A549 (cell line): ENCODE results near the gene GPRIN3. TPM values are rescaled to one million over a fixed set of nuclear protein-coding genes. Genes with fewer than 3 reads are reported as not detected.

Experiments
- ATAC-seq, 2 experiments: fragments of 200-7000 bp in 1 of 2; fragments of >200 bp in 1 of 2; cut with Nextera tagmentation in 1 of 2; cut with Tn5 transposase in 1 of 2; 3 replicates each; pipeline versions ENCODE4 v1.8.0 to v1.9.1; 2018 to 2020; ENCODE audit warnings: mild to moderate bottlenecking in 1 of 2, moderate library complexity in 1 of 2
- CTCF ChIA-PET: fragments of 300-600 bp; sonication (Branson Sonifier 250); formaldehyde crosslinking; extraction: SDS; loops from one replicate; lab custom pipeline; 2021; ENCODE audit warnings: antibody characterized with exemption, inconsistent platforms; lab: Yijun Ruan, JAX
- POLR2A ChIA-PET: fragments of 350-600 bp; formaldehyde crosslinking; extraction: SDS; loops from one replicate; lab custom pipeline; 2021; ENCODE audit warnings: antibody characterized with exemption, inconsistent platforms; lab: Yijun Ruan, JAX
- DNase-seq, 2 experiments: peaks; one replicate each; pipeline versions ENCODE4 v3.0.0 to v3.0.0-alpha.2; 2011 to 2016; ENCODE audit warnings: low read depth in 1 of 2, low spot score in 1 of 2
- FAIRE-seq: peaks from 2 replicates; lab custom pipeline; 2011; peaks lifted over from hg19 to GRCh38; lab: Jason Lieb, UNC
- H3K27ac ChIP-seq, 2 experiments: fragments of >200 bp; sonication (Bioruptor Twin); formaldehyde crosslinking; 3 replicates each; pipeline ENCODE4 v1.5.1; 2016 to 2017
- H3K4me1 ChIP-seq: fragments of >200 bp; sonication (Bioruptor Twin); formaldehyde crosslinking; 3 replicates; pipeline ENCODE4 v1.6.1; 2016
- H3K4me2 ChIP-seq: fragments of >200 bp; sonication (Bioruptor Twin); formaldehyde crosslinking; 3 replicates; pipeline ENCODE4 v1.6.1; 2016
- H3K4me3 ChIP-seq: fragments of >200 bp; sonication (Bioruptor Twin); formaldehyde crosslinking; 3 replicates; pipeline ENCODE4 v1.5.1; 2016
- H3K9me3 ChIP-seq: fragments of >200 bp; sonication (Bioruptor Twin); formaldehyde crosslinking; 3 replicates; pipeline ENCODE4 v1.6.1; 2016
- BCL3 ChIP-seq: fragments of >200 bp; sonication (Bioruptor Twin); formaldehyde crosslinking; IDR thresholded peaks from 3 replicates; pipeline ENCODE4 v1.6.1; 2016
- BHLHE40 ChIP-seq: IDR thresholded peaks from 2 replicates; pipeline ENCODE4 v1.6.1; 2012; ENCODE audit warnings: low read depth, low read length, inconsistent platforms
- CBX2 ChIP-seq: fragments of 200-600 bp; sonication (generic); IDR thresholded peaks from 2 replicates; pipeline ENCODE4 v1.6.1; 2016; ENCODE audit warnings: low read depth, mild to moderate bottlenecking, borderline replicate concordance
- CBX8 ChIP-seq: fragments of 200-600 bp; sonication (generic); IDR thresholded peaks from 2 replicates; pipeline ENCODE4 v1.6.1; 2016
- CHD2 ChIP-seq: fragments of 150-350 bp; IDR thresholded peaks from 2 replicates; pipeline ENCODE4 v1.6.1; 2014; ENCODE audit warnings: low read length; ENCODE audit not compliant: partially characterized antibody
- CHD4 ChIP-seq: fragments of 200-600 bp; sonication (generic); IDR thresholded peaks from 2 replicates; pipeline ENCODE4 v1.6.1; 2016; ENCODE audit warnings: antibody characterized with exemption, mild to moderate bottlenecking, borderline replicate concordance
- CTCF ChIP-seq: fragments of >200 bp; sonication (Bioruptor Twin); formaldehyde crosslinking; IDR thresholded peaks from 3 replicates; pipeline ENCODE4 v1.5.1; 2016
- EHF ChIP-seq: fragments of 250-450 bp; sonication (Bioruptor Pico); IDR thresholded peaks from 2 replicates; pipeline ENCODE4 v1.5.0; 2020; ENCODE audit warnings: mild to moderate bottlenecking
- EP300 ChIP-seq, 2 experiments: fragments of >200 bp; sonication (Bioruptor Twin); formaldehyde crosslinking; IDR thresholded peaks; 2 replicates in 1 of 2; 3 replicates in 1 of 2; pipeline ENCODE4 v1.6.1; 2016 to 2017
- ESRRA ChIP-seq: fragments of 150-350 bp; IDR thresholded peaks from 2 replicates; pipeline ENCODE4 v1.6.1; 2014; ENCODE audit warnings: mild to moderate bottlenecking, low read length, borderline replicate concordance
- FOSB ChIP-seq: fragments of 250-450 bp; sonication (Bioruptor Pico); IDR thresholded peaks from 2 replicates; pipeline ENCODE4 v1.5.0; 2020; ENCODE audit warnings: mild to moderate bottlenecking, moderate library complexity
- FOXS1 ChIP-seq: fragments of 250-450 bp; sonication (Bioruptor Pico); IDR thresholded peaks from 2 replicates; pipeline ENCODE4 v1.5.0; 2020; ENCODE audit warnings: mild to moderate bottlenecking, moderate library complexity
- GATA3 ChIP-seq: IDR thresholded peaks from 2 replicates; pipeline ENCODE4 v1.6.1; 2012; ENCODE audit warnings: borderline replicate concordance
- HES2 ChIP-seq: fragments of >200 bp; sonication (Bioruptor Twin); formaldehyde crosslinking; IDR thresholded peaks from 2 replicates; pipeline ENCODE4 v1.6.1; 2016
- HOXA7 ChIP-seq: fragments of 250-450 bp; sonication (Bioruptor Pico); IDR thresholded peaks from 2 replicates; pipeline ENCODE4 v1.5.0; 2020; ENCODE audit warnings: mild to moderate bottlenecking, moderate library complexity
- HOXB13 ChIP-seq: fragments of 250-450 bp; sonication (Bioruptor Pico); IDR thresholded peaks from 2 replicates; pipeline ENCODE4 v1.5.0; 2020; ENCODE audit warnings: low read depth, mild to moderate bottlenecking, moderate library complexity
- HOXB5 ChIP-seq: fragments of 250-450 bp; sonication (Bioruptor Pico); IDR thresholded peaks from 2 replicates; pipeline ENCODE4 v1.5.0; 2020; ENCODE audit warnings: mild to moderate bottlenecking, moderate library complexity
- JUN ChIP-seq, 2 experiments: fragments of >200 bp; sonication (Bioruptor Twin); formaldehyde crosslinking; IDR thresholded peaks; 2 replicates in 1 of 2; 3 replicates in 1 of 2; pipeline ENCODE4 v1.6.1; 2016 to 2017
- KDM1A ChIP-seq: fragments of 200-600 bp; sonication (generic); IDR thresholded peaks from 2 replicates; pipeline ENCODE4 v1.6.1; 2016; ENCODE audit warnings: low read depth, mild to moderate bottlenecking
- KDM5A ChIP-seq: fragments of 200-600 bp; sonication (generic); IDR thresholded peaks from 2 replicates; pipeline ENCODE4 v1.6.1; 2016; ENCODE audit warnings: antibody characterized with exemption, mild to moderate bottlenecking
- MAFK ChIP-seq: fragments of 450-650 bp; IDR thresholded peaks from 2 replicates; pipeline ENCODE4 v1.6.1; 2014; ENCODE audit not compliant: partially characterized antibody
- NFE2L2 ChIP-seq: fragments of 150-350 bp; conservative IDR thresholded peaks from 2 replicates; pipeline ENCODE4 v1.6.1; 2014; ENCODE audit warnings: low read length
- RAD21 ChIP-seq, 2 experiments: fragments of >200 bp in 1 of 2; sonication (Bioruptor Twin) in 1 of 2; formaldehyde crosslinking in 1 of 2; IDR thresholded peaks in 1 of 2; conservative IDR thresholded peaks in 1 of 2; 2 replicates in 1 of 2; 3 replicates in 1 of 2; pipeline ENCODE4 v1.6.1; 2012 to 2018; ENCODE audit warnings: inconsistent platforms in 1 of 2
- RCOR1 ChIP-seq: fragments of 150-350 bp; IDR thresholded peaks from 2 replicates; pipeline ENCODE4 v1.6.1; 2014; ENCODE audit warnings: antibody characterized with exemption, low read length, low read depth
- TFCP2L1 ChIP-seq: fragments of 250-450 bp; sonication (Bioruptor Pico); IDR thresholded peaks from 2 replicates; pipeline ENCODE4 v1.5.0; 2021; ENCODE audit warnings: mild to moderate bottlenecking
- USF2 ChIP-seq: fragments of 450-650 bp; IDR thresholded peaks from 2 replicates; pipeline ENCODE4 v1.6.1; 2014; ENCODE audit warnings: antibody characterized with exemption
- ZC3H11A ChIP-seq: fragments of 450-650 bp; IDR thresholded peaks from 2 replicates; pipeline ENCODE4 v1.6.1; 2014; ENCODE audit warnings: antibody characterized with exemption, mild to moderate bottlenecking
- WGBS: methylation state at CpG from one replicate; pipeline ENCODE4 v1.1.6; 2017; ENCODE audit errors: missing lambda C conversion rate; 5-methylcytosine and 5-hydroxymethylcytosine counted together
- polyA plus RNA-seq, 4 experiments: library from polyadenylated mRNA; depleted of rRNA in 3 of 4; stranded (reverse); fragments of >200 nt; fragmentation: RNase III in 1 of 4; extraction: RNeasy Plus Mini Kit Qiagen cat#74134 plus additional on column Dnase treatment in 1 of 4; gene quantifications; 2 replicates in 3 of 4; 3 replicates in 1 of 4; pipeline ENCODE4 v1.2.3, GENCODE V29; 2011 to 2017

The GPRIN3 gene
- polyA plus RNA-seq, 2 of the 4 experiments (the other 2 are of a cell fraction) = 6.8 to 18.7 TPM

- Histone ChIP-seq H3K4me3 (no peak overlapping the region), H3K4me2 (no peak overlapping the region), H3K27ac (no peak overlapping the region), H3K4me1 (no peaks in the 10 kb centered on the region), H3K9me3 (no peaks in the 10 kb centered on the region)
- ATAC-seq = no peak
- WGBS = 44% methylated on average over 2 of the region's 2 CpGs
- POLR2A ChIA-PET = no interaction called here
- CTCF ChIA-PET = no interaction called here
- TF ChIP-seq FOSB (CRISPR knock-in tag) (no peak), BHLHE40 (no peak), CHD2 (no peak), USF2 (no peak), CBX2 (no peak), TFCP2L1 (no peak), CBX8 (no peak), JUN (IDR thresholded peaks at IDR 0.05) (no peak), RAD21 (conservative IDR thresholded peaks at IDR 0.05 in 1 of 2, IDR thresholded peaks at IDR 0.05 in 1 of 2) (no peak), NFE2L2 (no peak), HOXB13 (CRISPR knock-in tag) (no peak), HOXB5 (CRISPR knock-in tag) (no peak), KDM5A (no peak), KDM1A (no peak), GATA3 (no peak)
- FAIRE-seq = no peak
- no peak for DNase-seq
These were observed 17.1 kb upstream of the GPRIN3 start for GRCh38 chr4:89324671-89325070.

GRCh38 chr4:89322671-89323070, 15.1 kb upstream of the GPRIN3 start:
- Histone ChIP-seq H3K4me1 (no peaks in the 10 kb centered on the region), H3K27ac (no peak overlapping the region), H3K9me3 (no peaks in the 10 kb centered on the region), H3K4me3 (no peak overlapping the region), H3K4me2 (no peak overlapping the region)
- TF ChIP-seq ZC3H11A = no peak
- no peak for TF ChIP-seq BCL3
- TF ChIP-seq CHD4 = no peak
- no peak for TF ChIP-seq KDM1A
- TF ChIP-seq RCOR1 = no peak
- no peak for TF ChIP-seq EP300 (IDR thresholded peaks at IDR 0.05)
- ChIA-PET CTCF (interaction anchor here (1.1 kb wide), 1 partner anchor 12 kb away, joined by 3 read pairs; no protein-coding TSS in a partner anchor), POLR2A (no interaction called here)
- no peak for FAIRE-seq
- DNase-seq = no peak
- no peak for ATAC-seq

GRCh38 chr4:89319756-89320155, 12.2 kb upstream of the GPRIN3 start:
- peaks cover 15% of the 10 kb centered on the region for H3K4me1 ChIP-seq
- WGBS = 75% methylated on average over 2 of the region's 2 CpGs
- FAIRE-seq (no peak), DNase-seq (no peak), ATAC-seq (no peak)
- no peak overlapping the region for H3K27ac ChIP-seq
- ChIA-PET CTCF (no interaction called here), POLR2A (no interaction called here)
- no peak for TF ChIP-seq MAFK
- no peak for TF ChIP-seq HES2
- no peak for TF ChIP-seq RCOR1
- no peak for TF ChIP-seq HOXA7
- TF ChIP-seq CHD4 = no peak
- no peak for TF ChIP-seq CTCF
- no peak for TF ChIP-seq EHF (CRISPR knock-in tag)
- TF ChIP-seq KDM1A = no peak
- TF ChIP-seq ESRRA = no peak
- no peak for TF ChIP-seq JUN (IDR thresholded peaks at IDR 0.05)
- no peak for TF ChIP-seq FOXS1 (CRISPR knock-in tag)
- H3K4me3 ChIP-seq = no peak overlapping the region
- no peaks in the 10 kb centered on the region for H3K9me3 ChIP-seq
- H3K4me2 ChIP-seq = no peak overlapping the region
